Measurements from ENCODE around the gene CHMP2A. TPM values are rescaled to one million over a fixed set of nuclear protein-coding genes. Genes with fewer than 3 reads are reported as not detected.

CHMP2A gene
- total and polyA plus RNA-seq, 2 of the 13 experiments (the other 11 are each of a cell fraction or from before 2014, with no cell fraction given) = 49.7 to 55.0 TPM

GRCh38 chr19:58559275-58560006 is 4.5 kb upstream of the CHMP2A start (continued):
- TF ChIP-seq XBP1 (CRISPR knock-in tag; IDR thresholded peaks at IDR 0.05) (no peak), GRHL1 (CRISPR knock-in tag; conservative IDR thresholded peaks at IDR 0.05) (no peak), HOXA9 (CRISPR knock-in tag; IDR thresholded peaks at IDR 0.05; ENCODE audit: borderline replicate concordance) (no peak), ARID3A (IDR thresholded peaks at IDR 0.05; ENCODE audit: low read depth, low read length) (no peak), SIN3A (IDR thresholded peaks at IDR 0.05; ENCODE audit: borderline replicate concordance, low read depth, low read length) (no peak; the same call in 1 of the 2 replicates), SALL1 (CRISPR knock-in tag; IDR thresholded peaks at IDR 0.05) (peak; percentile 86), ZBTB38 (CRISPR knock-in tag; IDR thresholded peaks at IDR 0.05) (0 out of 2 replicates have a peak, but pooled peaks have one; percentile 9), ZBTB8A (CRISPR knock-in tag; IDR thresholded peaks at IDR 0.05; ENCODE audit: borderline replicate concordance, low read depth) (no peak), ATF2 (CRISPR knock-in tag; IDR thresholded peaks at IDR 0.05) (no peak), SKIL (CRISPR knock-in tag; IDR thresholded peaks at IDR 0.05; ENCODE audit: borderline replicate concordance) (peak; percentile 39; the same call in 1 of the 2 replicates), STAG1 (CRISPR knock-in tag; IDR thresholded peaks at IDR 0.05) (no peak), TSC22D2 (CRISPR knock-in tag; IDR thresholded peaks at IDR 0.05; ENCODE audit: borderline replicate concordance) (peak; percentile 90; the same call in 1 of the 2 replicates), CHCHD3 (CRISPR knock-in tag; IDR thresholded peaks at IDR 0.05) (no peak), ZNF431 (CRISPR knock-in tag; IDR thresholded peaks at IDR 0.05; ENCODE audit: borderline replicate concordance, low read depth) (0 out of 2 replicates have a peak, but pooled peaks have one; percentile 27)
- TF ChIP-seq, protein P1, sequence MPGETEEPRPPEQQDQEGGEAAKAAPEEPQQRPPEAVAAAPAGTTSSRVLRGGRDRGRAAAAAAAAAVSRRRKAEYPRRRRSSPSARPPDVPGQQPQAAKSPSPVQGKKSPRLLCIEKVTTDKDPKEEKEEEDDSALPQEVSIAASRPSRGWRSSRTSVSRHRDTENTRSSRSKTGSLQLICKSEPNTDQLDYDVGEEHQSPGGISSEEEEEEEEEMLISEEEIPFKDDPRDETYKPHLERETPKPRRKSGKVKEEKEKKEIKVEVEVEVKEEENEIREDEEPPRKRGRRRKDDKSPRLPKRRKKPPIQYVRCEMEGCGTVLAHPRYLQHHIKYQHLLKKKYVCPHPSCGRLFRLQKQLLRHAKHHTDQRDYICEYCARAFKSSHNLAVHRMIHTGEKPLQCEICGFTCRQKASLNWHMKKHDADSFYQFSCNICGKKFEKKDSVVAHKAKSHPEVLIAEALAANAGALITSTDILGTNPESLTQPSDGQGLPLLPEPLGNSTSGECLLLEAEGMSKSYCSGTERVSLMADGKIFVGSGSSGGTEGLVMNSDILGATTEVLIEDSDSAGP (CRISPR knock-in tag; IDR thresholded peaks at IDR 0.05; ENCODE audit: borderline replicate concordance) = peak; percentile 82
- TF ChIP-seq, protein P2, sequence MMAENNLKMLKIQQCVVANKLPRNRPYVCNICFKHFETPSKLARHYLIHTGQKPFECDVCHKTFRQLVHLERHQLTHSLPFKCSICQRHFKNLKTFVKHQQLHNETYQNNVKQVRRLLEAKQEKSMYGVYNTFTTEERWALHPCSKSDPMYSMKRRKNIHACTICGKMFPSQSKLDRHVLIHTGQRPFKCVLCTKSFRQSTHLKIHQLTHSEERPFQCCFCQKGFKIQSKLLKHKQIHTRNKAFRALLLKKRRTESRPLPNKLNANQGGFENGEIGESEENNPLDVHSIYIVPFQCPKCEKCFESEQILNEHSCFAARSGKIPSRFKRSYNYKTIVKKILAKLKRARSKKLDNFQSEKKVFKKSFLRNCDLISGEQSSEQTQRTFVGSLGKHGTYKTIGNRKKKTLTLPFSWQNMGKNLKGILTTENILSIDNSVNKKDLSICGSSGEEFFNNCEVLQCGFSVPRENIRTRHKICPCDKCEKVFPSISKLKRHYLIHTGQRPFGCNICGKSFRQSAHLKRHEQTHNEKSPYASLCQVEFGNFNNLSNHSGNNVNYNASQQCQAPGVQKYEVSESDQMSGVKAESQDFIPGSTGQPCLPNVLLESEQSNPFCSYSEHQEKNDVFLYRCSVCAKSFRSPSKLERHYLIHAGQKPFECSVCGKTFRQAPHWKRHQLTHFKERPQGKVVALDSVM (CRISPR knock-in tag; IDR thresholded peaks at IDR 0.05) = no peak; the same call in 1 of the 2 replicates
